ENCODE data around the gene G2E3.

GRCh38 chr14:30656190-30656632 is 97.3 kb downstream of the G2E3 start:
- TF ChIP-seq CTCF (conservative IDR thresholded peaks at IDR 0.05; ENCODE audit: low read depth, low read length) (peak; percentile 81), EZH2phosphoT487 (IDR thresholded peaks at IDR 0.05; ENCODE audit: borderline replicate concordance, low read length) (no peak), EZH2 (IDR thresholded peaks at IDR 0.05; ENCODE audit: low read length, unreplicated experiment) (no peak)
